ENCODE data around the gene GSG1.

GSG1 gene

GRCh38 chr12:13117029-13117428 is 13.6 kb upstream of the GSG1 start:
- no peak for DNase-seq

DNA sequence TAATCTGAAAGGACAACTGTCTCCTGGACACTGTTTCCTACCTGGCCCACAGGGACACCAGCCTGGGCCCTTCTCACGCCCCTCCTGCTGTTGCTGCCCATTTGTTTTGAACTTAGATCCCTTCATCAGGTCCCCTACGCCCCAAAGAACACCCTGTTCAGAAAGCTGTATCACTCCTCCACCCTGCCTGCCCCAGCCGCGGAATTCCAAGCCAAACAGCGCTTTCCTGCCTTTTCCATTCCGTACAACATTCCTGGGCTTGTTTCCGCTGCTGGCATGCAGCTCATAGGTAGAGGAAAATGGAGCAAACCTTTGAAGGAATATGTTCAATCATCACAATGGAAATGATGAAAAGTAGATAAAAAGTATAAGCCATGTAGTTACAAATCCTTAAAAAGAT is 12.8 kb upstream of the GSG1 start:
- no peak for DNase-seq

- no peak for DNase-seq
Observed at GRCh38 chr12:13114251-13115052, 11.0 kb upstream of the GSG1 start.

- no peak for DNase-seq
Observed at GRCh38 chr12:13112968-13113367, 9.5 kb upstream of the GSG1 start.

DNA sequence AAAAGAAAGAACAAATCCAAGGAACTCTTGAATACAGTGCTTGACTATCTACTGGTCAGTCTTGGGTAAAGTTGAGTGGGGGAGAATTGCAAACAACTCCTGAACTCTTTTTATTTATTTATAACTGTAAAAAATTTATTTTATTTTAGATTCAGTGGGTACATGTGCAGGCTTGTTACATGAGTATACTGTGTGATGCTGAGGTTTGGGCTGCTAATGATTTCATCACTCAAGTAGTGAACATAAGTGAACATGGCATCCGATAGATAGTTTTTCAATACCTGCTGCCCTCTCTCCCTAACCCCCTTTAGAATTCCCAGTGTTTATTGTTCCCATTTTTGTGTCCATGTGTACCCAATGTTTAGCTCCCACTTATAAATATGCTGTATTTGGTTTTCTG is 3.2 kb upstream of the GSG1 start:
- DNase-seq, result no peak

DNA sequence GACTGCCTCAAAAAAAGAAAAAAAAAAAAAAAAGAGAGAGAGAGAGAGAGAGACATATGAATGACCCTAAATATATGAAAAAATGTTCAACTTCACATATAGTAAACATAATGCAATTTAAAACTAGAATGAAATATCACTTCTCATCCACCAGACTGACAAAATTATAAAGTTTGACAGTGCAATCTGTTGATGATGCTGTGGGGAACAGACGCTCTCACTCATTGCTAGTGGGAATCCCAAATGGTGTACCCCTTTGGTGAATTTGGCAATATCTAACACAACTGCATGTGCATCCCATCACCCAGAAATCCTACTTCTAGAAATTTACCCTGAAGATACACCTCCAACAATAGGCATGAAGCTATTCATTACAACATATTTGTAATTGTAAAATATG is 2.3 kb upstream of the GSG1 start:
- DNase-seq, result no peak

DNA sequence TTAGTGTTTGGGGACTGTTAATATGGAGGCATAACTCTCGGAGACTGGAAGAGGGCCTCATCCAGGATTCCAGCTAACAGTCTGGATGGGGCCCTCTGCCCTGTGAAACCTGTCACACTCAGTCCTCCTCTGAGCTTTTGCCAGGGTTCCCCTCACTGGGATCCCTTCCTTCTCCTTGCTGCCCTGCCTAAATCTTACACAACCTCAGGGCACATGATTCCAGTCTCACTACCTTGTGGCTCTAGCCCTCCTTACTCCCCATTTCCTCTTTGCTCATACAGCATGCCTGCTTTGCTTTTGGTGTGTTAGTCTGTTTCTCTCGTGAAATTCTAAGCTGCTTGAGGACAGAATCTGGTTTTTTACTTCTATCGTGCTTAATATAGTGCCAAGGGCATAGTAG is 942 bp upstream of the GSG1 start:
- DNase-seq, result no peak

DNA sequence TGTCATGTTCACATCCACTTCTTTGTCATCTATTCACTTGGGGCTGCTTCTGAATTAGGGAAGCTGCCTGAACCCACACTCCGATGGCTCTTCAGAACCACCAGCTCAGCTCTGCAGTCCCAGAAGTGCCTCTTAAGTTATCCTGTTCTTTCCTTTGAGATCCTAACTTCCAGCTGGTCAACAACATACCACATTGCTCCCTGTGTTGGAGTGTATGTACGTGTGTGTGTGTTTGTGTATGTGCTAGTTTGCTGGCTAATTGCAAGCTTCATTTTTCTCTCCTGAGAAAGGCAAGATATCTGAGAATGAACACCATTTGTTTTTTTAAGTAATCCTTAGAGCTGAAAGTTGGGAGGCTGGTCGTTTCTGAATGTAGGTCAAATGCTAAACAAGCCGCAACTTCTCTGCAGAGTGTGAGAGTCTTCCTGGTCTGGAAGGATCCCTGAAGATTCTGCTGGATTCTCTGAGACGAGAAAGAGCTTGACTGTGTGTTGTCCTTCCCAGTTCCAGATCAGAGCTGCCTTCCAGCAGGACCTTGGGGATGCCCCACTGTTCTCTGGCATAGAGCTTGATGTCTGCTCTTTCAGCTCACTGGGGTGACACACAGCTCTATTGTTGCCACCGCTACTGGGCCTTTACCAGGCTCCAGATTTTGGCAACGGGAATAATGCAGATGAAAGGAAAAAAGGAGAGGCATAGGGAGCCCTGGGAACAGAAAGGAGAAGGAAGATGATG is 839 bp downstream of the GSG1 start:
- DNase-seq, result no peak

DNA sequence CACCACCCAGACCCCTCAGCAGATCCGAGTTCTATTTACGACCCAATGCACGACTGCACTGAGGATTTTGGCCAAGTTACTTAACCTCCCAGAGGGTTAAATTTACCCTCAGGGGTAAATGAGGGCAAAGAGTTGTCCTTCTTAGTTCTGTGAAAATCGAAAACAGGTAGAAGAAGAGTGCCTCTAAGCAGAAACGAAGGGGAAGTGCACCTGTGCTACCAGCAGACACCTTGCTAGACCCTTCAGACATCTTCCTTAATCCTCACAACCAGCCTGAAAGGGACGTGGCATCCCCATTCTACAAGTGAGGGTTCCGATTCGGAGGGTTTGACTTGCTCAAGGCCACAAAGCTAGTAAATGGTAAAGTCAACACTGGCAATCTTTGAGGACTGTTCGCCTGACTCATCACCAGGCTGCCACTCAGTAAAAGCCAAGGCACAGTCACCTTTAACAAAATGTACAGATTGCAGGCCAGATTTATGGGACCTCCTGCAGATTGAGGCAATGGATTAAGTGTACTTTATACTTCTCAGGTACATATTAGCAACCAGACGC is 1.6 kb downstream of the GSG1 start:
- DNase-seq, result peak in 1 of 4 experiments; percentile 9

DNA sequence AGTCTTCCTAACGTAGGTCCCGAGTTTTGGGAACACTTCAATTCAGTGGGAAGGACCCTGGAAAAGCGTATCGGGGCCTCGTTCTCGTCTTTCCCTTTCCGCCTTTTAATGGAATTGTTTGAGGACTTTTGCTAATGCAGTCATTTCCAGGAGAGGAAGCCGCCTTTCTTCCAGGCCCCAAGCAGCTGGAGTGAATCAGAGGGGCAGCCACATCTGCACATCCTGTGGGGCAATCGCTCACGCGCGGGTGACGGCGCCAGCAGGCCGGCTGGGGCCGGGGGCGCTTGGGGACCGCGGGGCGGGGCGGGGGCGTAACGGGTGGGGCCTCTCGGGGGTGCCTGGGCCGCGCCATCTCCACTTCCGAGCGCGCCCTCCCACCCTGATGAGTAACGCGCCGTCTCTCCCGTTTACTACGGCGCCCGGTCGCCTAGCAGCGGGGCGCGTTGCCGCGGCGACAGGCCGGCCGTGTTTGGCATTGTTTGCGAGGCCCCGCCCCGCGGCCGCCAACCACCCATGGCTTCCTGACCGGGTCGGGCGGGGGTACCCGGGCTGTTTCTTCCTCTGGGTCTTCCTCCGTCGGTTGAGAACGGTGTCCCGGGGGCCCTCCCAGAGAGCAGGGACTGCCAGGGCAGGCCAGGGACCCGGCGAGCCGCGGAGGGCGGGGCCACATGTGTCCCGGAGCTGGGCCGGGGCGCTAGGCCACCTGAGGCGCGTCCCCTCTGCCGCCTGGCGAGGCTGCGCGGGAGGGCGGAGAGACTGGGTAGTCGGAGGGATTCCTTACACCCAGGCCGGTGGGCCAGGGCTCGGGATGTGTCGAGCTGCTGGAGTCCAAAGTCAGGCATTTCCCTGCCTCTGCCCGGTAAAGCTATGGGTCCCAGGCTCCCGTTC is 2.3 kb downstream of the GSG1 start:
- DNase-seq, result peak; percentile 48 to 94 (median 74)

GRCh38 chr12:13100605-13100881 is 2.9 kb downstream of the GSG1 start:
- DNase-seq, result no peak

DNA sequence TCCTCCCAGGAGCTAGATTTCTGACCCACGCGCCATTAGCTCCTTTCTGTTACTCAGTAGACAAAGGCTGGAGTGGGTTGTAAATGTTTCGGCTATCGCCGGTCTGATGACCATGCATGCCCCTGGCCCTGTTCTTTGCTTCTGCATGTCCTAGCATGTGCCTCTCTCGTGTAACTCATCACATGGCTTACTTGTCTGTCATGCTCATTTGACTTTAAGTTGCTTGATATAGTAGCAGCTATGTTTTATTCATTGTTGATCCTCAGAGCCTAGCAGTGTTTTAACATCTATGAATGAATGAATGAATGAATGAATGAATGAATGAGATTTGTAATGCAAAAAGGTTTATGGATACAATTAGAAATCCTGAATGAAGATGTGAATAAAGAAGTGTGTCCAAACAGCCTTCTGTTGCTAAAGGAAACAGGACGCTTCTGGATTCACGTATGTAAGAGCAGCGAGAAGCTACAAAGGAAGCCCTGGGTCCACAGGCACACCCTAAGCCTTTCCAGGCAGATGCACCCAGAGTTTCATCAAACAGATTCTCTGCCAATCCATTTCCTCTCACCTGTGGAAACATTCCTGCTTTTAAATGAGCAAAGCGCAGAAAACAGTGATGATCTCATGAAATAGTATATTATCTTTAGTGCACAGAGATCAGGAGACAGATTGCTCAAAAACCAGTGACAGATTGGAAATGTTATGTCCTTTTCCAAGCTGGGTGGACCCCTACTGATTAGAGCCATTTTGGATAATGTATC is 3.4 kb downstream of the GSG1 start:
- DNase-seq, result no peak

GRCh38 chr12:13099066-13099843 is 4.2 kb downstream of the GSG1 start:
- no peak for DNase-seq

GRCh38 chr12:13097491-13098011 is 5.9 kb downstream of the GSG1 start:
- no peak for DNase-seq

GRCh38 chr12:13095266-13095995 is 8.0 kb downstream of the GSG1 start:
- DNase-seq, result no peak

DNA sequence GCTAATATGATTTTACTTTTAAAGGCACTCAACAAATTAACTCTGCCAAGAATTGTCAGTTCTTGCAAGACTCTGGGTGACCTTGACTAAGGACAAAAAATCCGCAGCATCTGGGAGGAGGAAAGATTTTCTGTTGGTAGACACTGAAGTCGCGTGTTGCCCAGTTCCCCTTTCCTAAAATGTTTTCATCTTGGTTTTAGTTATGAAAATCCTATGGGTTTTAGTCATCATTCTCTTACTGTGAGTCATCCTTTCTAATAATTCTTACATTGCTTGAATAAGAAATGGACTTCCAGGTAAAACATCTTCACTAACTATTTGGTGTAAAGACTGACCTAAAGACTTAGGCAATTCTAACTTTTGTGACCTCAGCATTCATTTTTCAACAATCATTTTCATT is 9.1 kb downstream of the GSG1 start:
- no peak for DNase-seq

GRCh38 chr12:13093848-13094220 is 9.6 kb downstream of the GSG1 start:
- no peak for DNase-seq

DNA sequence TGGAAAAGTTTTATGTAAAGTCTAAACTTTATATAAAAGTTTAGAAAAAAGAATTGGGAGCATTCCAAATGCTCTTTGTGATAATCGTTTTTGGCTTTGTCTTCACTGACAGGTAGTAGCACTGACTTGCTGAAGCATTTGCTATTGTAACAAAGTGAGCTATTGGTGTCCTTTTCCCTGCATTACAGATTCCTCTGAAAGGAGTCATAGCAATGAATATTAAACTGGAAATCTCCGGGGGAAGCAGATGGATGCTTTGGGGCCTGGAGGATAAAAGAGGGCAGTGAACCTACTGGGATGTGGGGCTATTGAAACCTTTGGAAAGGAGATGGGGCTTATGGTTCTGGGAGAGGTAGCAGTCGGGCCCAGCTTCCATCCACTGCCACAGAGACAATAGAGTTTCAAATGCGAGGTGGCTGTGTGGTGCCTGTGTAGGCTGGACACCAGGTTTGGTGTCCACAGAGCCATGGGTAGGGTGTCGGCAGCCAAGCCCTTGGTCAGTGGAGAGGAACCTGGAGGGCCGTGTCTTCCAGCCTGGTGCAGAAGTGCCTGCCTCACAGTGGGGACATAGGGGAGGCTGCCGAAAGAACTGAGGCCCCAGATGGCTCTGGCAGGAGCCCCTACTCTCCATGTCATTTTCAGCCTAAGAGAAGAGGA is 10.1 kb downstream of the GSG1 start:
- DNase-seq, result no peak

DNA sequence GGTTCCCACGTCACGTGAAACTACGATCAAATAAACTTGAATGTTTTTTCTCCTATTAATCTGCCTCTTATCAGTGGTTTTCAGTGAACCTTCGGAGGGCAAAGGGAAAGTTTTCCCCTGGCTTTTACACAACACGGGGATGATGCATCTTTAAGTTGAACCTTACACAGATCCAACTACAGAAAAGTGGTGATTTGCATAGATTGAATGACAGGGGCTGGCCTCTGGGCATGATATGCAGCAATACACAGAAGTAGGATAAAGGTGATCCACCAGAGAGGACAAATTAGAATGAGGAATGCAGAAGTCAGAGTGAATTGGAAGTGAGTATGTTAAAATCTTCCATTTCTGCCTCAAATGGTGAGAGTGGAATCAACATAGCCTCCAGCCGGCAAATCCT is 11.6 kb downstream of the GSG1 start:
- DNase-seq, result no peak

GRCh38 chr12:13090054-13090453 is 13.4 kb downstream of the GSG1 start:
- DNase-seq, result no peak
